Epithelial cell of proximal tubule (primary cell): Measurements from ENCODE around the gene HNF1A. TPM values are rescaled to one million over a fixed set of nuclear protein-coding genes. Genes with fewer than 3 reads are reported as not detected.

Experiments used
- DNase-seq: peaks from one replicate; pipeline ENCODE4 v3.0.0-alpha.2; 2011; ENCODE audit warnings: low read depth
- H3K4me3 ChIP-seq: 2 replicates; pipeline ENCODE4 v1.5.1; 2011; ENCODE audit warnings: low read depth, mild to moderate bottlenecking, low read length
- total RNA-seq: library from RNA; depleted of rRNA; stranded (reverse); fragments of >200 nt; gene quantifications from 2 replicates; pipeline ENCODE4 v1.2.3, GENCODE V29; 2015
- TF ChIP-seq, protein P1 (sequence below): conservative IDR thresholded peaks from 2 replicates; pipeline ENCODE4 v1.5.1; 2012; ENCODE audit warnings: low read depth, mild to moderate bottlenecking, low read length

The HNF1A gene
- total RNA-seq, 1 donor from 2014 or later = 0.17 TPM

DNA sequence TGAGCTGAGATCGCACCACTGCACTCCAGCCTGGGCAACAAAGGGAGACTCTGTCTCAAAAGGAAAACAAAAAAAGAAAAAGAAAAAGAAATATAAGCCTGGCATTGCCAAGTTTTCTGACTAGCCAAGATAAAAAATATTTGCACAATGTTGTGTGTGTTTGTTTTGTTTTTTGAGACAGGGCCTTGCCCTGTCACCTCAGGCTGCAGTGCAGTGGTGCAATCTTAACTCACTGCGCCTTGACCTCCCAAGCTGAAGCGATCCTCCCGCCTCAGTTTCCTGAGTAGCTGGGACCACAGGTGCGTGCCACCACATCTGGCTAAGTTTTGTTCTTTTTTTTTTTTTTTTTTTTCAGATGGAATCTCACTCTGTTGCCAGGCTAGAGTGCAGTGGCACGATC lies 43.4 kb downstream of the HNF1A start:
- TF ChIP-seq, protein P1, sequence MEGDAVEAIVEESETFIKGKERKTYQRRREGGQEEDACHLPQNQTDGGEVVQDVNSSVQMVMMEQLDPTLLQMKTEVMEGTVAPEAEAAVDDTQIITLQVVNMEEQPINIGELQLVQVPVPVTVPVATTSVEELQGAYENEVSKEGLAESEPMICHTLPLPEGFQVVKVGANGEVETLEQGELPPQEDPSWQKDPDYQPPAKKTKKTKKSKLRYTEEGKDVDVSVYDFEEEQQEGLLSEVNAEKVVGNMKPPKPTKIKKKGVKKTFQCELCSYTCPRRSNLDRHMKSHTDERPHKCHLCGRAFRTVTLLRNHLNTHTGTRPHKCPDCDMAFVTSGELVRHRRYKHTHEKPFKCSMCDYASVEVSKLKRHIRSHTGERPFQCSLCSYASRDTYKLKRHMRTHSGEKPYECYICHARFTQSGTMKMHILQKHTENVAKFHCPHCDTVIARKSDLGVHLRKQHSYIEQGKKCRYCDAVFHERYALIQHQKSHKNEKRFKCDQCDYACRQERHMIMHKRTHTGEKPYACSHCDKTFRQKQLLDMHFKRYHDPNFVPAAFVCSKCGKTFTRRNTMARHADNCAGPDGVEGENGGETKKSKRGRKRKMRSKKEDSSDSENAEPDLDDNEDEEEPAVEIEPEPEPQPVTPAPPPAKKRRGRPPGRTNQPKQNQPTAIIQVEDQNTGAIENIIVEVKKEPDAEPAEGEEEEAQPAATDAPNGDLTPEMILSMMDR = no peak
- no peak overlapping the region for H3K4me3 ChIP-seq
- no peak for DNase-seq

DNA sequence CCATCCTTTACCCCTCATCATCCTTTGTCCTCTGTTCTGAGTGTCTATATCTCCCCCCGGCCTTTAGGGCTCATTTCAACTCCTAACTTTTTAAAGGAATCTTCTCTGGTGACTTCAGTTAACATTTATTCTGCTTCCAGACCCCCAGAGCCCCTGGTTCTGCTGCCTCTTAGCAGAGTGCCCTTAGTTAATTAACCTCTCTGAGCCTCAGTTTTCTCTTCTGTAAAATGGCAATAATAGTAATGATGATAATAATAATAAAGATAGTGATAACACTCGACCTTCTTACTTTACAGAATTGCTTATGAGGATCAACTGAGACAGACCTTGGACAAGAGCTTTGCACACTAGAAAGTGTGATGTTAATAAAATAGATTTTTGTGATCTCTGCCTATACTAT lies 44.4 kb downstream of the HNF1A start:
- DNase-seq = no peak
- H3K4me3 ChIP-seq = no peak overlapping the region
- TF ChIP-seq, protein P1 = no peak

DNA sequence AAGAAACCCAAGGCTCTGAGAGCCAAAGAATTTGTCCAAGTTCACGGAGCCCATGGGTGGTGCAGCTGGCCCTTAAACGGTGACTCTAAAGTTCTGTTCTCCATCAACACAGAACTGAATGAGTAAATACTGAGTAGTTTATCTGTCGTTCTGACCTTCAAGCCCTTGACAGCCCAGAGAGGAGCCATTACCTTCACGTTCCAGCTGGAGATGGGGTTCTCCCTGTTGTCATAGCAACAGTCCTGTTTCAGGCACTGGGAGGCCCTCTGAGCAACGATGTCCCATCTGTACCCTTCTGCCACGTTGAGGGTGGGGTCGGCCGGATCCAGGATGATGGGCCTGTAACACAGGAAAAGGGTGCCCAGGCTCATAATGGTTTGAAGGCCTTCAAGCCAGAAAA lies 45.5 kb downstream of the HNF1A start:
- TF ChIP-seq, protein P1 = no peak
- H3K4me3 ChIP-seq = no peak overlapping the region
- no peak for DNase-seq

DNA sequence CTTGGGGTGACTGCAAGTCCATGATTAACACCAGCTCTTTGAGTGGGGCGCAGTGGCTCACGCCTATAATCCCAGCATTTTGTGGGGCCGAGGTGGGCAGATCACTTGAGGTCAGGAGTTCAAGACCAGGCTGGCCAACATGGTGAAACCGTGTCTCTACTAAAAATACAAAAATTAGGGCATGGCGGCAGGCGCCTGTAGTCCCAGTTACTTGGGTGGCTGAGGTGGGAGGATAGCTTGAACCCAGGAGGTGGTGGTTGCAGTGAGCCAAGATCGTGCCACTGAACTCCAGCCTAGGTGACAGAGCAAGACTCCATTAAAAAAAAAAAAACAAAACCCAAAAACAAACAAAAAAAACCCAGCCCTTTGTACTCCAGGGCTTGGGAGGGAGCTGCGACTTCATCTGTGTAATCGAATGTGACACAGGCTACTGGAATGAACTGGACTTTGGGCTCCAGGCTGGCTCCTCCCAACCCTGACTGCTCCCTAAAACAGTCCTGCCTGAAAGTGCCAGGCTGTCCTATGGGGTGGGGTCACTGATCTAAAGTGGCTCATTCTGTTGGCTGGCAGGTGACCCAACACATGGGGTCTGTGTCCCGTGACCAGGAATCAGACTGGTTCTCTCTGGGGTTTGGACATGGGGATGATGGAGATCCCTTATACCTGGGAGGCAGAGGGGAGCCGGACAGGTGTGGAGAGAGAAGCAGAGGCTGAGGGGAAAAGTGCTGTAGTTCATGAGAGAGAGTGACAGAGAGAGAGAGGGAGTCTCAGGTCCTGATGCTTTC lies 47.3 kb downstream of the HNF1A start:
- DNase-seq = no peak
- TF ChIP-seq, protein P1 = no peak

DNA sequence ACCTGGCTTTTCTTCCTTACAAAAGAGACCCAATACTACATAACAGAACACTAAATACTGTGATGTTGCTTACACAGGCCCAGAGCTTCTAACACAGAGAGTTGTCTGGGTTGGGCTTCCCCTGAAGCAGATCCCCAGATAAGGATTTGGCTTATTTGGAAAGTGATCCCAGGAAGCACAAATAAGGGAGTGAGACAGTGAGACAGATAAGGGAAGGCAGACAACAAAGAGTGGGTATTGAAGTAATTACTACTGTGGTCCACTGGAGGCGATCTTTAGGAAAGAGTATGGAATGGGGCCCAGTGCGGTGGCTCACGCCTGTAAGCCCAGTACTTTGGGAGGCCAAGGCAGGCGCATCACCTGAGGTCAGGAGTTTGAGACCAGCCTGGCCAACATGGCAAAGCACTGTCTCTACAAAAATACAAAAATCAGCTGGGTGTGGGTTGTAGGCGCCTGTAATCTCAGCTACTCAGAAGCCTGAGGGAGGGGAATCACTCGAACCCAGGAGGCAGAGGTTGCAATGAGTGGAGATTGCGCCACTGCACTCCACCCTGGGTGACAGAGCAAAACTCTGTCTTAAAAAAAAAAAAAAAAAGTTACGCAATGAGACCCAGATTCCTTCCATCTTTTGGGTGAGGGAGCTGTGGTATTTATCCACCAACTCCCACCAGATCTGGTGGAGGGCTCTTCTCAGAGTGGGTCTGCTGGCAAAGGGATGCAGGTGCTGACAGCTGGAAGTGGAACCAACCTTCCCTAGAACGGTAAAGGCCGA lies 48.1 kb downstream of the HNF1A start:
- TF ChIP-seq, protein P1 = no peak
- no peak overlapping the region for H3K4me3 ChIP-seq
- no peak for DNase-seq

More for the DNA sequence above, 47.3 kb downstream of the HNF1A start:
- no peak overlapping the region for H3K4me3 ChIP-seq

DNA sequence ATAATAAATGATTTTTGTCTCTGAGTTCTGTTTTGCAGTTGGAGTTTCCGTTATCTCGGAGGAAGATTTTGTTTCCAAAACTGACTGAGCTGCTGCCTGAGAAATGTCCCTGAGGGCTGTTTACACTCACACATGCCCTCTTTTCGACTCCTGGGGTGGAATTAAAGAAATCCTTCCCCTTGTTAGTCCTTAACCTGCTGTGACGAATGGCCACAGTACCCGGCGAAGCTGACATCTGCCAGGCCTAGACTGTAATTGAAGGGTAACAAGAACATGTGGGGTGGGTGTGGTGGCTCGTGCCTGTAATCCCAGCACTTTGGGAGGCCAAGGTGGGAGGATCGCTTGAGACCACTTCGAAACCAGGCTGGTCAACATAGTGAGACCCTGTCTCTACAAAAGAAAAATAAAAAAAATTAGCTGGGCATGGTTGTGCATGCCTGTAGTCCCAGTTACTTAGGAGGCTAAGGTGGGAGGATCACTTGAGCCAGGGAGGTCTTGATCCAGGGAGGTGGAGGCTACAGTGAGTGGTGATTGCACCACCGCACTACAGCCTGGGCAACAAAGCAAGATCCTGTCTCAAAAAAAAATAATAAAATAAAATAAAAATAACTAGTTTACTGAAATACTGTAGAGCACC lies 52.4 kb downstream of the HNF1A start:
- no peak overlapping the region for H3K4me3 ChIP-seq
- TF ChIP-seq, protein P1 = no peak
- DNase-seq = no peak
